SK-N-SH (cell line): Measurements from ENCODE around the gene TPCN2. TPM values are rescaled to one million over a fixed set of nuclear protein-coding genes. Genes with fewer than 3 reads are reported as not detected.

Experiments used
- CTCF ChIA-PET: fragments of 300-600, 350-600 bp; formaldehyde crosslinking; extraction: SDS; loops from one replicate; lab custom pipeline; 2021; lab: Yijun Ruan, JAX
- POLR2A ChIA-PET: fragments of 350-600 bp; sonication (Branson Sonifier 250); formaldehyde crosslinking; extraction: SDS; loops from one replicate; lab custom pipeline; 2020; ENCODE audit warnings: antibody characterized with exemption, inconsistent platforms; lab: Yijun Ruan, JAX
- DNase-seq: peaks from one replicate; pipeline ENCODE4 v3.0.0; 2012
- H2AFZ ChIP-seq: fragments of 200-600 bp; sonication (generic); 2 replicates; pipeline ENCODE4 v1.8.1; 2016; ENCODE audit warnings: antibody characterized with exemption, mild to moderate bottlenecking, low read depth
- H3F3A ChIP-seq: fragments of 200-600 bp; sonication (generic); replicated peaks from 2 replicates; pipeline ENCODE3; 2016; ENCODE audit warnings: antibody characterized with exemption, mild to moderate bottlenecking; ENCODE audit not compliant: insufficient read depth
- H3K27ac ChIP-seq, 2 experiments: fragments of 200-500 bp in 1 of 2; fragments of 200-600 bp in 1 of 2; sonication (Bioruptor generic) in 1 of 2; sonication (generic), shearing (Covaris generic) in 1 of 2; 2 replicates each; pipeline versions ENCODE4 v1.5.1 to v1.6.1; 2014 to 2016; ENCODE audit warnings: low read depth in 2 of 2, inconsistent platforms in 1 of 2, low read length in 1 of 2, mild to moderate bottlenecking in 1 of 2, mixed read lengths in 1 of 2
- H3K27me3 ChIP-seq: fragments of 200-600 bp; sonication (generic), shearing (Covaris generic); 2 replicates; pipeline ENCODE4 v1.6.1; 2016; ENCODE audit warnings: mixed run types; ENCODE audit not compliant: insufficient read depth
- H3K36me3 ChIP-seq, 2 experiments: fragments of 200-500 bp in 1 of 2; fragments of 200-600 bp in 1 of 2; sonication (Bioruptor generic) in 1 of 2; sonication (generic) in 1 of 2; replicated peaks in 1 of 2; 2 replicates each; pipeline versions ENCODE3 to v1.5.1; 2014 to 2016; ENCODE audit warnings: low read length in 1 of 2, mild to moderate bottlenecking in 1 of 2; ENCODE audit not compliant: insufficient read depth in 2 of 2, control insufficient read depth in 1 of 2
- H3K4me1 ChIP-seq, 2 experiments: fragments of 200-500 bp in 1 of 2; fragments of 200-600 bp in 1 of 2; sonication (Bioruptor generic) in 1 of 2; sonication (generic), shearing (Covaris generic) in 1 of 2; 2 replicates each; pipeline versions ENCODE4 v1.5.1 to v1.6.1; 2014 to 2016; ENCODE audit warnings: low read depth in 1 of 2, low read length in 1 of 2, mixed run types in 1 of 2; ENCODE audit not compliant: insufficient read depth in 2 of 2, control insufficient read depth in 1 of 2
- H3K4me2 ChIP-seq: fragments of 200-600 bp; sonication (generic), shearing (Covaris generic); 2 replicates; pipeline ENCODE4 v1.6.1; 2017; ENCODE audit warnings: mixed run types
- H3K4me3 ChIP-seq, 2 experiments: fragments of 200-500 bp in 1 of 2; fragments of 200-600 bp in 1 of 2; sonication (Bioruptor generic) in 1 of 2; sonication (generic), shearing (Covaris generic) in 1 of 2; 2 replicates each; pipeline versions ENCODE4 v1.5.1 to v1.8.1; 2014 to 2016; ENCODE audit warnings: low read depth in 2 of 2, inconsistent platforms in 1 of 2, low read length in 1 of 2, mild to moderate bottlenecking in 1 of 2, mixed read lengths in 1 of 2, moderate library complexity in 1 of 2
- H3K79me2 ChIP-seq: fragments of 200-600 bp; sonication (generic); 2 replicates; pipeline ENCODE4 v1.8.1; 2017; ENCODE audit warnings: mild to moderate bottlenecking; ENCODE audit not compliant: insufficient read depth
- H3K9ac ChIP-seq: fragments of 200-600 bp; sonication (generic); 2 replicates; pipeline ENCODE4 v1.6.1; 2017; ENCODE audit warnings: mixed run types
- H3K9me2 ChIP-seq: fragments of 200-600 bp; sonication (generic); 2 replicates; pipeline ENCODE4 v1.6.1; 2017; ENCODE audit warnings: mixed run types
- H3K9me3 ChIP-seq: fragments of 200-600 bp; sonication (generic); 2 replicates; pipeline ENCODE4 v1.6.1; 2017; ENCODE audit warnings: mixed run types, mild to moderate bottlenecking, moderate library complexity
- H4K20me1 ChIP-seq: fragments of 200-600 bp; sonication (generic); 2 replicates; pipeline ENCODE4 v1.6.1; 2017; ENCODE audit warnings: mild to moderate bottlenecking, mixed run types; ENCODE audit not compliant: insufficient read depth
- CHD2 ChIP-seq: fragments of 150-350 bp; IDR thresholded peaks from 2 replicates; pipeline ENCODE4 v1.6.1; 2018; ENCODE audit warnings: low read length; ENCODE audit not compliant: partially characterized antibody
- ELF1 ChIP-seq: IDR thresholded peaks from 2 replicates; pipeline ENCODE4 v1.4.0; 2012
- EP300 ChIP-seq, 2 experiments: IDR thresholded peaks; 2 replicates each; pipeline versions ENCODE4 v1.4.0 to v1.6.1; 2012; ENCODE audit warnings: borderline replicate concordance in 1 of 2, low read depth in 1 of 2, low read length in 1 of 2
- FOXJ3 ChIP-seq: sonication (generic); formaldehyde crosslinking; IDR thresholded peaks from 2 replicates; pipeline ENCODE4 v1.5.1; 2020; ENCODE audit warnings: mild to moderate bottlenecking, missing genetic modification reagents
- GABPA ChIP-seq: IDR thresholded peaks from 2 replicates; pipeline ENCODE4 v1.4.0; 2012; ENCODE audit warnings: low read depth, mild to moderate bottlenecking
- GATA2 ChIP-seq: sonication (generic); formaldehyde crosslinking; IDR thresholded peaks from 2 replicates; pipeline ENCODE4 v1.5.0; 2020; ENCODE audit warnings: mild to moderate bottlenecking, missing genetic modification reagents
- JUND ChIP-seq: IDR thresholded peaks from 2 replicates; pipeline ENCODE4 v1.4.0; 2012
- MXI1 ChIP-seq: IDR thresholded peaks from 2 replicates; pipeline ENCODE4 v1.6.1; 2012; ENCODE audit warnings: mild to moderate bottlenecking, low read depth, low read length, improper control_type of control experiment
- NRF1 ChIP-seq: IDR thresholded peaks from 2 replicates; pipeline ENCODE4 v1.6.1; 2012; ENCODE audit warnings: low read depth, mild to moderate bottlenecking, low read length
- POLR2AphosphoS5 ChIP-seq: IDR thresholded peaks from 2 replicates; pipeline ENCODE4 v1.6.1; 2012; ENCODE audit warnings: low read depth, low read length
- RAD21 ChIP-seq: IDR thresholded peaks from 2 replicates; pipeline ENCODE4 v1.6.1; 2012; ENCODE audit warnings: mild to moderate bottlenecking, low read length
- RCOR1 ChIP-seq: fragments of 150-350 bp; IDR thresholded peaks from 2 replicates; pipeline ENCODE4 v1.6.1; 2017; ENCODE audit warnings: antibody characterized with exemption, low read length
- RFX5 ChIP-seq: IDR thresholded peaks from 2 replicates; pipeline ENCODE4 v1.6.1; 2012; ENCODE audit warnings: mild to moderate bottlenecking, improper control_type of control experiment, low read length
- SMC3 ChIP-seq: IDR thresholded peaks from 2 replicates; pipeline ENCODE4 v1.6.1; 2012; ENCODE audit warnings: low read depth, low read length, improper control_type of control experiment
- TCF12 ChIP-seq: IDR thresholded peaks from 2 replicates; pipeline ENCODE4 v1.4.0; 2012
- ZBTB33 ChIP-seq: IDR thresholded peaks from 2 replicates; pipeline ENCODE4 v1.4.0; 2012; ENCODE audit warnings: low read depth, borderline replicate concordance
- WGBS: methylation state at CpG from one replicate; pipeline ENCODE4 v1.1.6; 2017; ENCODE audit warnings: low lambda C conversion rate; 5-methylcytosine and 5-hydroxymethylcytosine counted together
- polyA plus RNA-seq, 3 experiments: library from polyadenylated mRNA; depleted of rRNA; stranded (reverse); fragments of >200 nt; gene quantifications; 2 replicates each; pipeline ENCODE4 v1.2.3, GENCODE V29; 2012
- TF ChIP-seq, protein P1 (sequence below): IDR thresholded peaks from 2 replicates; pipeline ENCODE4 v1.4.0; 2012; ENCODE audit warnings: low read depth, borderline replicate concordance
- TF ChIP-seq, protein P2 (sequence below): IDR thresholded peaks from 2 replicates; pipeline ENCODE4 v1.4.0; 2012; ENCODE audit warnings: low read depth

Gene TPCN2
- polyA plus RNA-seq, 1 of the 3 experiments (the other 2 are of a cell fraction) = 8.7 TPM

GRCh38 chr11:69164824-69165223 lies 116.1 kb downstream of the TPCN2 start:
- no peak for DNase-seq
- TF ChIP-seq MXI1 = no peak
- Histone ChIP-seq H3K36me3 (peaks cover 0 to 4% of the 10 kb centered on the region in 2 experiments), H3K9me3 (peaks cover 10% of the 10 kb centered on the region; the same call in 1 of the 2 replicates), H3K4me3 (no peak overlapping the region), H3K9me2 (no peaks in the 10 kb centered on the region), H3K27ac (no peak overlapping the region), H4K20me1 (no peaks in the 10 kb centered on the region), H3K79me2 (no peaks in the 10 kb centered on the region), H3K9ac (no peak overlapping the region), H3K4me1 (peaks cover 2 to 13% of the 10 kb centered on the region in 2 experiments; a peak in 3 of 4 replicates), H3K27me3 (no peaks in the 10 kb centered on the region), H3F3A (peaks cover 7% of the 10 kb centered on the region), H2AFZ (no peak overlapping the region), H3K4me2 (no peak overlapping the region)
- 90% methylated on average over 6 of the region's 10 CpGs for WGBS
- POLR2A ChIA-PET = no interaction called here
- CTCF ChIA-PET = no interaction called here

GRCh38 chr11:69165775-69166174 lies 117.0 kb downstream of the TPCN2 start:
- H3K4me1 ChIP-seq = peaks cover 5 to 13% of the 10 kb centered on the region in 2 experiments; a peak in 3 of 4 replicates
- no peaks in the 10 kb centered on the region for H3K9me2 ChIP-seq
- H3K9ac ChIP-seq = no peak overlapping the region
- H3K4me2 ChIP-seq = no peak overlapping the region
- H3K79me2 ChIP-seq = no peaks in the 10 kb centered on the region
- DNase-seq = no peak
- H3F3A ChIP-seq = peaks cover 7% of the 10 kb centered on the region
- no peak overlapping the region for H2AFZ ChIP-seq
- TF ChIP-seq CHD2 (no peak), EP300 (IDR thresholded peaks at IDR 0.05; ENCODE audit: borderline replicate concordance in 1 of 2, low read depth in 1 of 2, low read length in 1 of 2) (no peak), POLR2AphosphoS5 (no peak), SMC3 (no peak), RFX5 (no peak)
- TF ChIP-seq, protein P1, sequence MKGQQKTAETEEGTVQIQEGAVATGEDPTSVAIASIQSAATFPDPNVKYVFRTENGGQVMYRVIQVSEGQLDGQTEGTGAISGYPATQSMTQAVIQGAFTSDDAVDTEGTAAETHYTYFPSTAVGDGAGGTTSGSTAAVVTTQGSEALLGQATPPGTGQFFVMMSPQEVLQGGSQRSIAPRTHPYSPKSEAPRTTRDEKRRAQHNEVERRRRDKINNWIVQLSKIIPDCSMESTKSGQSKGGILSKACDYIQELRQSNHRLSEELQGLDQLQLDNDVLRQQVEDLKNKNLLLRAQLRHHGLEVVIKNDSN = no peak
- TF ChIP-seq, protein P2, sequence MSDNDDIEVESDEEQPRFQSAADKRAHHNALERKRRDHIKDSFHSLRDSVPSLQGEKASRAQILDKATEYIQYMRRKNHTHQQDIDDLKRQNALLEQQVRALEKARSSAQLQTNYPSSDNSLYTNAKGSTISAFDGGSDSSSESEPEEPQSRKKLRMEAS = no peak
- TF ChIP-seq, all 33 proteins: peak for 0
- Histone ChIP-seq H3K36me3 (peaks cover 0 to 4% of the 10 kb centered on the region in 2 experiments), H4K20me1 (no peaks in the 10 kb centered on the region), H3K27me3 (no peaks in the 10 kb centered on the region), H3K27ac (no peak overlapping the region), H3K4me3 (no peak overlapping the region), H3K9me3 (peaks cover 10% of the 10 kb centered on the region; the same call in 1 of the 2 replicates)
- ChIA-PET CTCF (no interaction called here), POLR2A (no interaction called here)
- 77% methylated on average over 1 of the region's 2 CpGs for WGBS

- 0 out of 2 replicates have a peak overlapping the region, but pooled peaks have one; percentile 32 for H2AFZ ChIP-seq
- no peaks in the 10 kb centered on the region for H3K27me3 ChIP-seq
- no peaks in the 10 kb centered on the region for H3K79me2 ChIP-seq
- peak overlapping the region; percentile 15; the same call in 1 of the 2 replicates for H3K9ac ChIP-seq
- peaks cover 10% of the 10 kb centered on the region; the same call in 1 of the 2 replicates for H3K9me3 ChIP-seq
- H3K4me1 ChIP-seq = peaks cover 8 to 13% of the 10 kb centered on the region in 2 experiments; a peak in 3 of 4 replicates
- POLR2A ChIA-PET = no interaction called here
- H3K27ac ChIP-seq = peak overlapping the region in 1 of 2 experiments; percentile 32; a peak in 2 of 4 replicates
- no peak overlapping the region for H3K4me3 ChIP-seq
- DNase-seq = peak; percentile 46
- peaks cover 0 to 4% of the 10 kb centered on the region in 2 experiments for H3K36me3 ChIP-seq
- peaks cover 7% of the 10 kb centered on the region for H3F3A ChIP-seq
- 42% methylated on average over 18 of the region's 21 CpGs for WGBS
- H3K4me2 ChIP-seq = peak overlapping the region; percentile 43
- H4K20me1 ChIP-seq = no peaks in the 10 kb centered on the region
- CTCF ChIA-PET = no interaction called here
- H3K9me2 ChIP-seq = no peaks in the 10 kb centered on the region
- TF ChIP-seq RCOR1 = no peak
- TF ChIP-seq GABPA = no peak
- no peak for TF ChIP-seq GATA2 (CRISPR knock-in tag)
- peak in 1 of 2 experiments; percentile 64; a peak in 1 of 4 replicates for TF ChIP-seq EP300 (IDR thresholded peaks at IDR 0.05; ENCODE audit: borderline replicate concordance in 1 of 2, low read depth in 1 of 2, low read length in 1 of 2)
- TF ChIP-seq JUND = peak; percentile 82
- no peak for TF ChIP-seq NRF1
- TF ChIP-seq TCF12 = peak; percentile 58
- no peak for TF ChIP-seq ZBTB33
- TF ChIP-seq RAD21 = no peak
- TF ChIP-seq FOXJ3 = no peak
- no peak for TF ChIP-seq ELF1
Measured at GRCh38 chr11:69166218-69167115, 117.7 kb downstream of the TPCN2 start.
